AG09309 (cell line): ENCODE data around the gene DNAH2.
"Not testable (repeated sequence)": the region's sequence is repeated elsewhere in the genome, so short reads cannot be mapped to it uniquely, and the experiment has no call there.

ENCODE experiments used
- DNase-seq: peaks from one replicate; pipeline ENCODE4 v3.0.0-alpha.2; 2010; ENCODE audit warnings: low read depth
- H3K4me3 ChIP-seq: 2 replicates; pipeline ENCODE4 v1.5.1; 2011; ENCODE audit warnings: mild to moderate bottlenecking, low read depth, low read length, moderate library complexity; ENCODE audit not compliant: control insufficient read depth
- TF ChIP-seq, protein P1 (sequence below): IDR thresholded peaks from 2 replicates; pipeline ENCODE4 v1.5.1; 2011; ENCODE audit warnings: mild to moderate bottlenecking, low read depth, low read length, inconsistent platforms; ENCODE audit not compliant: insufficient read depth, control insufficient read depth; ENCODE audit errors: missing control alignments

Gene DNAH2

DNA sequence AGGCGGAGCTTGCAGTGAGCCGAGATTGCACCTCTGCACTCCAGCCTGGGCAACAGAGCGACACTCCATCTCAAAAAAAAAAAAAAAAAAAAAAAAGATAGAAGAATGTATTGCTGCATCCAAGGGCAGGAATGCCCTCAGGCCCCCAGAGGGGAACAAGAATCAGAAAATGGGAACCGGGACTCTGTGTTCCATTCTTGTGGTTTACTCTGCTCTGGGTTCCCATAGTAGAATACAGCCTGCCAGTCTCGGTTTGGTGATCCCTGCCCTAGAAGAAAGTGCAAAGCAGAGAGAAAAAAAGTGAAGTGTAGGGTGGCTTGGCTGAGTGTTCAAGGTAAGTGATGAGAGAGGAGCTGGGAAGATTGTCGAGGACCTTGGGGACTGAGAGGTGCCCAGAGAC is 89.0 kb downstream of the DNAH2 start:
- TF ChIP-seq, protein P1, sequence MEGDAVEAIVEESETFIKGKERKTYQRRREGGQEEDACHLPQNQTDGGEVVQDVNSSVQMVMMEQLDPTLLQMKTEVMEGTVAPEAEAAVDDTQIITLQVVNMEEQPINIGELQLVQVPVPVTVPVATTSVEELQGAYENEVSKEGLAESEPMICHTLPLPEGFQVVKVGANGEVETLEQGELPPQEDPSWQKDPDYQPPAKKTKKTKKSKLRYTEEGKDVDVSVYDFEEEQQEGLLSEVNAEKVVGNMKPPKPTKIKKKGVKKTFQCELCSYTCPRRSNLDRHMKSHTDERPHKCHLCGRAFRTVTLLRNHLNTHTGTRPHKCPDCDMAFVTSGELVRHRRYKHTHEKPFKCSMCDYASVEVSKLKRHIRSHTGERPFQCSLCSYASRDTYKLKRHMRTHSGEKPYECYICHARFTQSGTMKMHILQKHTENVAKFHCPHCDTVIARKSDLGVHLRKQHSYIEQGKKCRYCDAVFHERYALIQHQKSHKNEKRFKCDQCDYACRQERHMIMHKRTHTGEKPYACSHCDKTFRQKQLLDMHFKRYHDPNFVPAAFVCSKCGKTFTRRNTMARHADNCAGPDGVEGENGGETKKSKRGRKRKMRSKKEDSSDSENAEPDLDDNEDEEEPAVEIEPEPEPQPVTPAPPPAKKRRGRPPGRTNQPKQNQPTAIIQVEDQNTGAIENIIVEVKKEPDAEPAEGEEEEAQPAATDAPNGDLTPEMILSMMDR = no peak
- DNase-seq = no peak
- H3K4me3 ChIP-seq = no peak overlapping the region

DNA sequence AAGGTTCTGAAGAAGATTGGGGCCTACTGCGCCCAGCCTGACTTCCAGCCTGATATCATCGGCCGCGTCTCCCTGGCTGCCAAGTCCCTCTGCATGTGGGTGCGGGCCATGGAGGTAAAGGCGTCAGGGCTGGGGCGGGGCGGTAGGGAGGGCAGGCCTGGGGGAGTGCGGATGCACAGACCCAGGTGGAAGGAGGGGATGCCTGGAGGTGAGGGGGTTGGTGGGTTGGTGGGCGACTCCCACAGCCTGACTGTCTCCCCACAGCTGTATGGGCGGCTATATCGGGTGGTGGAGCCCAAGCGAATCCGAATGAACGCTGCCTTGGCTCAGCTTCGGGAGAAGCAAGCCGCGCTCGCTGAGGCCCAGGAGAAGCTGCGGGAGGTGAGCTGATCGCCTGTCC is 89.7 kb downstream of the DNAH2 start:
- H3K4me3 ChIP-seq = no peak overlapping the region
- DNase-seq = no peak
- TF ChIP-seq, protein P1 = no peak

DNA sequence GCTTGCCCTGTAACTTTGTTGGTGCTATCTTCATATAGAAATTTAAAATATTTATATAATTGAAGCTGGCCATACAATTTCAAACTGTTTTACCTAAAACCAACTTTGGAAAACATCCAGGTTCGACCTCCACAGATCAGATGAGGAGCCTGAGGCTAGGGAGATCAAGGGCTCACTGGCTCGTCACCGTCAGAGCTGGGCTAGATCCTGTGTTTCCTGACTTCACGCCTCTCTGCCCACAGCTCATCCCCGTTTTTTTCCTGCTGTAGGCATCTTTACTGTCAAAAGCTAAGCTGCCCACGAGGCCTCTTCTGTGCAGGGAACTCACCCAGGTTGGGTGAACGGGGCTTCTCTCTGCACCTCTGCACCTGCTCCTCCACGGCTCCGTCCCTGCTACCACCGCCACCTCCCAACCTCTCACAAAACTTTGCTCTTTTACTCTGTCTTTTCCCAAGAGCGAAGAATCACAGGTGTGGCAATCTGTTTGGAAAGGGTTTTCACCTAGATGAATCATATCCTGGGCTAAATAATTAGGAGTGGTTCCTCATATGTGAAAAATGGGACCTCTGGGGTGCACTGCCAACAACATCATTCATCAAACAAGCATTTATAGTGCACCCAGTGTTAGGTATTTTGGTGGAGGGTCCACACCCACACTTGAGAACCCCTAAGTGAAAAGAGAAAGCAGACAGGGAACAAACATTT is 91.7 kb downstream of the DNAH2 start:
- DNase-seq = no peak
- no peak overlapping the region for H3K4me3 ChIP-seq
- TF ChIP-seq, protein P1 = no peak

DNA sequence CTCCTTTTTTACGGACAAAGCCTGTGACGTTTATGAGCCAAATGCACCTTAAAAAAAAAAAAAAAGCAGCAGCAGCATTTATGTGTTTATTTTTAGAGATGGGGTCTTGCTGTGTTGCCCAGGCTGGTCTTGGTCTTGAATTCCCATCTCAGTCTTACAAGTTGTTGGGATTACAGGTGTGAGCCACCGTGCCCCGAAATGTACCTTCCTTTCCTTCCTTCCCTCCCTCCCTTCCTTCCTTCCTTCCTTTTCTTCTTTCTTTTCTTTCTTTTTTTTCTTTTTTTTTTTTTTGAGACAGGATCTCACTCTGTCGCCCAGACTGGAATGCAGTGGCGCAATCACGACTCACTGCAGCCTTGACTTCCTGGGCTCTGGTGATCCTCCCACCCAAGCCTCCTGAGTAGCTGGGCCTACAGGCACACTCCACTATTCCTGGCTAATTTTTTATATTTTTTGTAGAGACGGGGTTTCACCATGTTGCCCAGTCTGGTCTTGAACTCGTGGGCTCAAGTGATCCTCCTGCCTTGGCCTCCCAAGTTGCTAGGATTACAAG is 92.3 kb downstream of the DNAH2 start:
- not testable (repeated sequence) for H3K4me3 ChIP-seq, DNase-seq

DNA sequence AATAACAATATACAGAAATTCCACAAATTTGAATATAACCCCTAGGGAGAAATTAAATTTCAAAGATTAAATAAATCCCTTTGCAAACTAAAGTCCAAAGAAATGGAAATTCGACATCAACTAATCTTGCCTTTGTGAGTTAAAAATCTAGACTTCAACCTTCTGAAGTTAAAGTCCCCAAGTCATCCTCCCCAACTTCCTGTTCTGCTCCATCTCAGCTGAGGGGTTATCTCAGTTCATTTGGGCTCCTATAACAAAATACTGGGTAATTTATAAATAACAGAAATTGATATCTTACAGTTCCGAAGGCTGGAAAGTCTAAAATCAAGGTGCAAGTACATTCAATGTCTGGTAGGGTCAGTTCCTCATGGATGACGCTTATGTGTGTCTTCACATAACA is 93.7 kb downstream of the DNAH2 start:
- no peak for DNase-seq
- H3K4me3 ChIP-seq = no peak overlapping the region
- TF ChIP-seq, protein P1 = no peak

DNA sequence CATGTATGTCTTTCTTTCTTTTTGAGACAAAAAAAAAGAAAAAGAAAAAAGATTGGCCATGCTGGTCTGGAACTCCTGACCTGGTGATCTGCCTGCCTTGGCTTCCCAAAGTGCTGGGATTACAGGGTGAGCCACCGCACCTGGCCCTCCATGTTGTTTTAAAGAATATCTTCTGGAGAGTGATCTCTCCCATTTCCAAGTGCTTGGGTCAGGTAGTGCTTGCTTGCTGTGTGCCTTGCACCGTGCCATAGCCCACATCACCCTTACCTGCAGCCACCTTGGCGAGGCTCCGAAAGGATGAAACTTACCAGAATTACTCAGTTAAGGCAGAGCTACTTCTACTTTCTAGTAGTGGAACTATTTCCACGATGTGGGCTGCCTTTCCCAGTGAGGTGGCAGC is 97.4 kb downstream of the DNAH2 start:
- TF ChIP-seq, protein P1 = no peak
- H3K4me3 ChIP-seq = no peak overlapping the region
- DNase-seq = no peak

DNA sequence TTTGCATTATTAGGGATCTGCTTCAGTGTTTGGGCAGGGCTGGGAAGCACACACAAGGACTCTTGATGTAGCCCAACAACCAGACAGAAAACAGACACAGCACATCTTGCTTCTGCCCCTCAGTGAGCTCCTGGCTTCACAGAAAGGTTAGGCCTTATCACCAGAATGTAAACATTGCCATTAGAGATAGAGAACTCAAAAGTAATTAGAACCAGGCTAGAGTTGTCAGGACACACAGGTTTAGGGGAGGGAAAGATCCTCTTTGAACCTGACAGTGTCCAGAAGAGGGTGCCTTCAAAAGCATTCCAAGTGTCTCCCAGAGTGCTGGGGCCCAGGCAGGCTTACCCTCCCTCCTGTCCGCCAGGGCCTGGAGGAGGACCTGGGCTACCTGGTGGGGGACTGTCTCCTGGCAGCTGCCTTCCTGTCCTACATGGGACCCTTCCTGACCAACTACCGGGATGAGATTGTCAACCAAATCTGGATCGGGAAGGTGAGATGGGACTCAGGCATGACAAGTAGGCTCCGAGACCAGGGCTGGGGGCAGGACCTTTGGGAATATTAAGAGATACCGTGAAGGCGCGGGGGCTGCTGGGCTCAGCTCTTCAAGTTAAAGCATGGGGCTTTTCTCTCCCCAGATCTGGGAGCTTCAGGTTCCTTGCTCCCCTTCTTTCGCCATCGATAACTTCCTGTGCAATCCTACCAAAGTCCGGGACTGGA is 99.5 kb downstream of the DNAH2 start:
- no peak overlapping the region for H3K4me3 ChIP-seq
- TF ChIP-seq, protein P1 = no peak
- no peak for DNase-seq
